BLaER1 treated with 17β-estradiol and CSF1 and Interleukin-3, amounts not matched to agents 10 nM and 100 nM (cell line): Measurements from ENCODE around the gene KCNH3.

Source experiments
- H3K27ac ChIP-seq, 11 experiments: shearing (Covaris generic); formaldehyde crosslinking; 2 replicates each; pipeline ENCODE4 v1.8.1; 2022
- H3K27me3 ChIP-seq, 11 experiments: shearing (Covaris generic); formaldehyde crosslinking; 2 replicates each; pipeline ENCODE4 v1.8.1; 2022
- H3K36me3 ChIP-seq, 11 experiments: shearing (Covaris generic); formaldehyde crosslinking; 2 replicates each; pipeline ENCODE4 v1.8.1; 2022
- H3K4me1 ChIP-seq, 10 experiments: shearing (Covaris generic); formaldehyde crosslinking; 2 replicates each; pipeline ENCODE4 v1.8.1; 2022
- H3K4me2 ChIP-seq, 11 experiments: shearing (Covaris generic); formaldehyde crosslinking; 2 replicates each; pipeline ENCODE4 v1.8.1; 2022
- H3K4me3 ChIP-seq, 10 experiments: shearing (Covaris generic); formaldehyde crosslinking; 2 replicates each; pipeline ENCODE4 v1.8.1; 2022
- H3K9ac ChIP-seq, 11 experiments: shearing (Covaris generic); formaldehyde crosslinking; 2 replicates each; pipeline ENCODE4 v1.8.1; 2022
- H3K9me3 ChIP-seq, 11 experiments: shearing (Covaris generic); formaldehyde crosslinking; replicated peaks in 1 of 11; 2 replicates each; pipeline ENCODE4 v1.8.1; 2022
- H4K20me1 ChIP-seq, 11 experiments: shearing (Covaris generic); formaldehyde crosslinking; 2 replicates each; pipeline ENCODE4 v1.8.1; 2022
- Cebpa-rat ChIP-seq, 11 experiments: shearing (Covaris generic); IDR thresholded peaks; 2 replicates each; pipeline ENCODE4 v1.8.1; 2022

The KCNH3 gene

DNA sequence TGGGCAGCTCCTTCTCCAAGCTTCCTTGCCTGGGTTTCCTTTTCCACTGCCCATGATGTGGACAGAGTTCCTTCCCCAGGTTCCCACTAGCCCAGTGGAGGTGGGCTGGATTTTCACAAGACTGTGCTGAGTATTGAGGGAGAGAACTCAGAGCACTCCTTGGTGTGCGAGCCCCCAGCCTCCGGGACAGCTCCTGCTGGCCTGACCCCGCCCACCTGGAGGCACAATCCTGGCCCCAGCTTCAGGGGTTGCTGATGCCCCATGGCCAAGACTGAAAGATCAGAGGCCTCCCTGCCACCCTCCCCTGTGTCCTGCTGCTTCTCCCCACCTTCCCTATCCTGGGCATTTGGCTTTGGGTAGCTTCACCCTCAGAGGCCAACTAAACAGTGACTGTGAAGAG, 7.7 kb downstream of the KCNH3 start:
- no peak for TF ChIP-seq Cebpa-rat (IDR thresholded peaks at IDR 0.05)
- H3K4me1 ChIP-seq: peaks cover 10 to 28% (median 18%) of the 10 kb centered on the region in 10 experiments; a peak in 19 of 20 replicates
- no peak overlapping the region for H3K9ac ChIP-seq
- no peak overlapping the region for H3K4me3 ChIP-seq
- no peak overlapping the region for H3K27ac ChIP-seq
- H3K27me3 ChIP-seq: peaks cover 28 to 64% (median 45%) of the 10 kb centered on the region in 11 experiments
- no peaks in the 10 kb centered on the region for H3K36me3 ChIP-seq
- H4K20me1 ChIP-seq: peaks cover 0 to 11% (median 0%) of the 10 kb centered on the region in 11 experiments; a peak in 2 of 22 replicates
- H3K4me2 ChIP-seq: no peak overlapping the region
- H3K9me3 ChIP-seq: no peaks in the 10 kb centered on the region

DNA sequence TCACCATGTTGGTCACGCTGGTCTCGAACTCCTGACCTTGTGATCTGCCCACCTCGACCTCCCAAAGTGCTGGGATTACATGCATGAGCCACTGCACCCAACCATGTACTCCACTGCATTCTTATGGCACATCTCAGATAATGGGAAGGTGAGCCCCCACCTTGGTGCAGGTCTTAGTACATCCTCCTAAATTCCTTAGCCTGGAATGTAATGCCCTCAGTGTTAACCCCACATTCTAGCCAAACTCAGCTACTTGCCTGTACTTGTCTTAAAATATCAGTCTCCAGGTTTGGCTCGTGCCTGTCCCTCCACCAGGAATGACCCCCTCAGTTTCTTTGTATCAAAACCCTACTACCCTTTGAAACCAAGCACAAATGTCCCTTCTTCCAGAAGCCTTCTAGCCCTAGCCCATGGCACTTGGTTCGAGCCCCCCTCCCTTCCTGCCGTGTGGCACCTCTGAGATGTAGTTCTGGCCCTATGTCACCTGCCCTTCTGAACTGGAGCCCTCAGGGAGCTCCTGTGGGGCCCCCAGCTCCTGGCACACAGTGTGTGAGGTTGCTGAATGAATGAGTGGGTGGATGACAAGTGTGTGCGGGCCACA, 8.4 kb downstream of the KCNH3 start:
- Histone ChIP-seq H4K20me1 (peaks cover 0 to 11% (median 0%) of the 10 kb centered on the region in 11 experiments; a peak in 2 of 22 replicates), H3K27ac (no peak overlapping the region), H3K4me3 (no peak overlapping the region), H3K4me2 (no peak overlapping the region), H3K27me3 (peaks cover 27 to 57% (median 38%) of the 10 kb centered on the region in 11 experiments), H3K9me3 (no peaks in the 10 kb centered on the region), H3K9ac (no peak overlapping the region), H3K36me3 (no peaks in the 10 kb centered on the region), H3K4me1 (peaks cover 10 to 35% (median 25%) of the 10 kb centered on the region in 10 experiments; a peak in 19 of 20 replicates)
- TF ChIP-seq Cebpa-rat (IDR thresholded peaks at IDR 0.05): no peak

DNA sequence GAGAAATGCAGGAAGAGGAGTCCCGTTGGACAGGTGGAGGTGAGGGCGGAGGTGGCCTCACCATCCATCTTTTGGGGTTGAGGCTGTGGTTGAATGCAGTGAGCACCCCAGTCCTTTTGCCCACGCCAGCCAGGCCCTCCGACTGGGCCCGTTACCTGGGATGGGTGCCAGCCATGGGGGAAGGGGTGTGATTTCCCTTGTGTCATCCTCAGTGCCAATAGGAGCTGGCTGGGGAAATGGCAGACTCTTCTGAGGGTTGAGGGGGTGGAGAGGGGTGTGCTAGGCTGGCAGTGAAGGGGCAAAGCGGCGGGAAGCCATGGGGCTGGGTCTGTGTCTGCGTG, 9.6 kb downstream of the KCNH3 start:
- TF ChIP-seq Cebpa-rat (IDR thresholded peaks at IDR 0.05): no peak
- Histone ChIP-seq H3K4me3 (peak overlapping the region in 6 of 10 experiments; percentile 5 to 46 (median 35); a peak in 8 of 20 replicates), H3K36me3 (no peaks in the 10 kb centered on the region), H3K27me3 (peaks cover 27 to 51% (median 37%) of the 10 kb centered on the region in 11 experiments), H3K9me3 (no peaks in the 10 kb centered on the region), H3K4me2 (peak overlapping the region; percentile 42 to 82 (median 75)), H3K9ac (peak overlapping the region in 4 of 11 experiments; percentile 5 to 41 (median 24); a peak in 2 of 22 replicates), H4K20me1 (peaks cover 0 to 11% (median 0%) of the 10 kb centered on the region in 11 experiments; a peak in 1 of 22 replicates), H3K4me1 (peaks cover 10 to 39% (median 29%) of the 10 kb centered on the region in 10 experiments; a peak in 19 of 20 replicates), H3K27ac (no peak overlapping the region)

DNA sequence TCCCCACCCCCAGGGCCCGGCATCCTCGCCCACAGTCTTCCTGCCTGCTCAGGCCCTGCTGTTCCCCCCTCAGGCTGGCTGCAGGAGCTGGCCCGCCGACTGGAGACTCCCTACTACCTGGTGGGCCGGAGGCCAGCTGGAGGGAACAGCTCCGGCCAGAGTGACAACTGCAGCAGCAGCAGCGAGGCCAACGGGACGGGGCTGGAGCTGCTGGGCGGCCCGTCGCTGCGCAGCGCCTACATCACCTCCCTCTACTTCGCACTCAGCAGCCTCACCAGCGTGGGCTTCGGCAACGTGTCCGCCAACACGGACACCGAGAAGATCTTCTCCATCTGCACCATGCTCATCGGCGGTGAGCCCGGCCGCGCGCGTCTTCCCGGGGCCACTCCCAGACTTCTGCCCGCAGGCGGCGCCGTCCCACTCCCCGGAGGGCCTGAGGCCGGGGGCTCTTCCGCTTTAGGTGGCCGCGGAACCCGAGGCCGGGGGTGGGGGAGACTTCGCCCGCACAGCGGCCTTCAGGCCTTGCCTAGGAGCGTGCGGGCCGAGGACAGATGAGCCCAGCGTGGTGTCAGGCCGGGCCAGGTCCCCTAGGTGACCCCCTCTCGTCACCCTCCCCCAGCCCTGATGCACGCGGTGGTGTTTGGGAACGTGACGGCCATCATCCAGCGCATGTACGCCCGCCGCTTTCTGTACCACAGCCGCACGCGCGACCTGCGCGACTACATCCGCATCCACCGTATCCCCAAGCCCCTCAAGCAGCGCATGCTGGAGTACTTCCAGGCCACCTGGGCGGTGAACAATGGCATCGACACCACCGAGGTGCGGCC, 10.2 kb downstream of the KCNH3 start:
- H3K27ac ChIP-seq: no peak overlapping the region
- H3K27me3 ChIP-seq: peaks cover 27 to 51% (median 37%) of the 10 kb centered on the region in 11 experiments
- peak overlapping the region in 6 of 10 experiments; percentile 5 to 46 (median 35); a peak in 9 of 20 replicates for H3K4me3 ChIP-seq
- no peaks in the 10 kb centered on the region for H3K9me3 ChIP-seq
- H3K4me1 ChIP-seq: peaks cover 10 to 41% (median 31%) of the 10 kb centered on the region in 10 experiments; a peak in 19 of 20 replicates
- no peaks in the 10 kb centered on the region for H3K36me3 ChIP-seq
- TF ChIP-seq Cebpa-rat (IDR thresholded peaks at IDR 0.05): no peak
- H3K4me2 ChIP-seq: peak overlapping the region; percentile 42 to 82 (median 75)
- H4K20me1 ChIP-seq: peaks cover 0 to 11% (median 0%) of the 10 kb centered on the region in 11 experiments; a peak in 1 of 22 replicates
- peak overlapping the region in 4 of 11 experiments; percentile 5 to 41 (median 24); a peak in 2 of 22 replicates for H3K9ac ChIP-seq

GRCh38 chr12:49549735-49550692, 11.2 kb downstream of the KCNH3 start:
- peak overlapping the region in 3 of 11 experiments; percentile 65 to 80 (median 75); a peak in 5 of 22 replicates for H3K4me2 ChIP-seq
- peaks cover 10 to 46% (median 37%) of the 10 kb centered on the region in 10 experiments; a peak in 19 of 20 replicates for H3K4me1 ChIP-seq
- H3K9ac ChIP-seq: no peak overlapping the region; a peak in 1 of 22 replicates
- TF ChIP-seq Cebpa-rat (IDR thresholded peaks at IDR 0.05): no peak
- no peak overlapping the region for H3K27ac ChIP-seq
- H3K27me3 ChIP-seq: peaks cover 27 to 47% (median 37%) of the 10 kb centered on the region in 11 experiments
- no peak overlapping the region for H3K4me3 ChIP-seq
- no peaks in the 10 kb centered on the region for H3K9me3 ChIP-seq
- peaks cover 0 to 6% (median 0%) of the 10 kb centered on the region in 11 experiments; a peak in 2 of 22 replicates for H4K20me1 ChIP-seq
- no peaks in the 10 kb centered on the region for H3K36me3 ChIP-seq

GRCh38 chr12:49550693-49551252, 11.9 kb downstream of the KCNH3 start:
- H3K27me3 ChIP-seq: peaks cover 27 to 44% (median 37%) of the 10 kb centered on the region in 11 experiments
- peaks cover 10 to 46% (median 37%) of the 10 kb centered on the region in 10 experiments; a peak in 19 of 20 replicates for H3K4me1 ChIP-seq
- no peaks in the 10 kb centered on the region for H3K9me3 ChIP-seq
- peaks cover 0 to 10% (median 0%) of the 10 kb centered on the region in 11 experiments; a peak in 7 of 22 replicates for H4K20me1 ChIP-seq
- no peak overlapping the region for H3K4me2 ChIP-seq
- H3K4me3 ChIP-seq: no peak overlapping the region
- H3K27ac ChIP-seq: no peak overlapping the region
- H3K36me3 ChIP-seq: peaks cover 0 to 5% (median 2%) of the 10 kb centered on the region in 11 experiments; a peak in 14 of 22 replicates
- no peak for TF ChIP-seq Cebpa-rat (IDR thresholded peaks at IDR 0.05)
- H3K9ac ChIP-seq: no peak overlapping the region

GRCh38 chr12:49552014-49552413, 13.2 kb downstream of the KCNH3 start:
- H3K36me3 ChIP-seq: peaks cover 12 to 17% (median 15%) of the 10 kb centered on the region in 11 experiments
- H3K27me3 ChIP-seq: peaks cover 27 to 38% (median 35%) of the 10 kb centered on the region in 11 experiments
- H3K4me2 ChIP-seq: peak overlapping the region in 9 of 11 experiments; percentile 29 to 75 (median 61); a peak in 18 of 22 replicates
- H3K4me3 ChIP-seq: no peak overlapping the region
- no peaks in the 10 kb centered on the region for H3K9me3 ChIP-seq
- no peak overlapping the region for H3K27ac ChIP-seq
- no peak overlapping the region for H3K9ac ChIP-seq
- H4K20me1 ChIP-seq: peaks cover 0 to 17% (median 0%) of the 10 kb centered on the region in 11 experiments; a peak in 7 of 22 replicates
- H3K4me1 ChIP-seq: peaks cover 10 to 46% (median 37%) of the 10 kb centered on the region in 10 experiments; a peak in 19 of 20 replicates
- TF ChIP-seq Cebpa-rat (IDR thresholded peaks at IDR 0.05): no peak
